Stomach (tissue), 9 donors: Measurements from ENCODE around the gene KRTAP11-1. TPM values are rescaled to one million over a fixed set of nuclear protein-coding genes. Genes with fewer than 3 reads are reported as not detected.

Experiments used
- DNase-seq, 2 donors: peaks; one replicate each; pipeline versions ENCODE4 v3.0.0 to v3.0.0-alpha.2; 2013 to 2019
- H3K27ac ChIP-seq, 5 donors: fragments of 200-600 bp in 4 of 5; sonication (generic) in 4 of 5; one replicate each; pipeline ENCODE4 v1.5.1; 2013 to 2019; ENCODE audit warnings: mild to moderate bottlenecking in 1 of 5, moderate library complexity in 1 of 5
- H3K27me3 ChIP-seq, 3 donors: fragments of 200-600 bp; sonication (generic); one replicate each; pipeline ENCODE4 v1.5.1; 2017 to 2019; ENCODE audit warnings: mixed run types in 1 of 3
- H3K36me3 ChIP-seq, 4 donors: fragments of 200-600 bp; sonication (generic); 1 replicate in 3 of 4; 2 replicates in 1 of 4; pipeline ENCODE4 v1.5.1; 2016 to 2019
- H3K4me1 ChIP-seq, 4 donors: fragments of 200-600 bp; sonication (generic); one replicate each; pipeline ENCODE4 v1.5.1; 2016 to 2019
- H3K4me3 ChIP-seq, 4 donors: fragments of 200-600 bp; sonication (generic) in 3 of 4; one replicate each; pipeline ENCODE4 v1.5.1; 2016 to 2019; ENCODE audit warnings: mild to moderate bottlenecking in 1 of 4
- H3K9me3 ChIP-seq, 4 donors: fragments of 200-600 bp; sonication (generic); one replicate each; pipeline ENCODE4 v1.5.1; 2016 to 2019
- CTCF ChIP-seq, 7 experiments: fragments of 450-650 bp in 4 of 7; fragments of 200-600 bp in 3 of 7; sonication (generic) in 3 of 7; IDR thresholded peaks; one replicate each; pipeline ENCODE4 v1.5.1; 2016 to 2019; ENCODE audit warnings: antibody characterized with exemption in 7 of 7, control low read depth in 2 of 7, mild to moderate bottlenecking in 1 of 7
- EP300 ChIP-seq: sonication (generic); formaldehyde crosslinking; IDR thresholded peaks from one replicate; pipeline ENCODE4 v1.6.1; 2017; ENCODE audit warnings: antibody characterized with exemption
- POLR2A ChIP-seq, 4 donors: fragments of 450-650 bp; IDR thresholded peaks; one replicate each; pipeline ENCODE4 v1.6.1; 2016; ENCODE audit warnings: antibody characterized with exemption in 4 of 4, control low read depth in 2 of 4, mild to moderate bottlenecking in 1 of 4, moderate library complexity in 1 of 4
- POLR2AphosphoS5 ChIP-seq, 3 donors: sonication (generic); formaldehyde crosslinking; IDR thresholded peaks; one replicate each; pipeline ENCODE4 v1.6.1; 2016; ENCODE audit warnings: antibody characterized with exemption in 3 of 3
- WGBS, 5 donors: extraction: QIAGEN DNeasy Blood & Tissue Kit in 3 of 5; methylation state at CpG; one replicate each; pipeline versions ENCODE4 v1.1.5 to v1.1.7; 2013 to 2018; 5-methylcytosine and 5-hydroxymethylcytosine counted together
- intact Hi-C: fragments of 100-400 bp; cut with DNase I; formaldehyde crosslinking; loops from one replicate; pipeline ENCODE4 v1.15.1; 2023; ENCODE audit warnings: low total_unique reads
- polyA plus RNA-seq, 3 donors: library from polyadenylated mRNA; stranded (reverse); fragments of 200-250 nt; gene quantifications; one replicate each; pipeline ENCODE4 v1.2.3, GENCODE V29; 2013
- total RNA-seq, 5 donors: library from RNA; depleted of rRNA; stranded (reverse); fragments of >200 nt; gene quantifications; one replicate each; pipeline versions ENCODE4 v1.1.0 to v1.2.3, GENCODE V29; 2014 to 2016
- donor health status: healthy with polysubstance abuse.
- donor health status: Bipolar disorder and iron deficiency.
- donor health status: healthy.

Gene KRTAP11-1
- total and polyA plus RNA-seq, 8 donors = not detected

- H3K27me3 ChIP-seq = no peaks in the 10 kb centered on the region
- no peak overlapping the region for H3K4me3 ChIP-seq
- DNase-seq = no peak
- 57 to 72% (median 65%) methylated on average over 4 of the region's 4 CpGs for whole genome bisulfite sequencing, 5 donors
- intact Hi-C loops = no loop called here
- TF ChIP-seq EP300 (no peak), POLR2A (IDR thresholded peaks at IDR 0.05) (no peak), POLR2AphosphoS5 (IDR thresholded peaks at IDR 0.05) (no peak), CTCF (IDR thresholded peaks at IDR 0.05) (no peak)
- no peaks in the 10 kb centered on the region for H3K4me1 ChIP-seq
- no peaks in the 10 kb centered on the region for H3K36me3 ChIP-seq
- H3K9me3 ChIP-seq = no peaks in the 10 kb centered on the region
- H3K27ac ChIP-seq = no peak overlapping the region
Observed at GRCh38 chr21:30900881-30901280, 19.5 kb upstream of the KRTAP11-1 start.

- TF ChIP-seq POLR2A (IDR thresholded peaks at IDR 0.05) (no peak), POLR2AphosphoS5 (IDR thresholded peaks at IDR 0.05) (no peak), CTCF (IDR thresholded peaks at IDR 0.05) (no peak), EP300 (no peak)
- Histone ChIP-seq H3K27ac (no peak overlapping the region), H3K4me3 (no peak overlapping the region), H3K4me1 (no peaks in the 10 kb centered on the region), H3K9me3 (no peaks in the 10 kb centered on the region), H3K27me3 (no peaks in the 10 kb centered on the region), H3K36me3 (no peaks in the 10 kb centered on the region)
- WGBS, 5 donors = 82 to 91% (median 84%) methylated on average over 8 of the region's 8 CpGs
- DNase-seq = no peak
- intact Hi-C loops = no loop called here
Observed at GRCh38 chr21:30882866-30883597, 1.7 kb upstream of the KRTAP11-1 start.

GRCh38 chr21:30880914-30881313 lies 466 bp downstream of the KRTAP11-1 start:
- H3K36me3 ChIP-seq = no peaks in the 10 kb centered on the region
- H3K9me3 ChIP-seq = no peaks in the 10 kb centered on the region
- H3K27me3 ChIP-seq = no peaks in the 10 kb centered on the region
- no peak overlapping the region for H3K27ac ChIP-seq
- TF ChIP-seq CTCF (IDR thresholded peaks at IDR 0.05) (no peak), POLR2AphosphoS5 (IDR thresholded peaks at IDR 0.05) (no peak), POLR2A (IDR thresholded peaks at IDR 0.05) (no peak), EP300 (no peak)
- DNase-seq = peak in 1 of 2 donors; percentile 18
- no peak overlapping the region for H3K4me3 ChIP-seq
- no peaks in the 10 kb centered on the region for H3K4me1 ChIP-seq
- WGBS, 5 donors = 67 to 85% (median 74%) methylated on average over 6 to 12 of the region's 12 CpGs
- intact Hi-C loops = no loop called here

GRCh38 chr21:30874526-30874925 lies 6.9 kb downstream of the KRTAP11-1 start:
- no peak for DNase-seq
- no peak for TF ChIP-seq EP300
- TF ChIP-seq CTCF (IDR thresholded peaks at IDR 0.05) = no peak
- no peak for TF ChIP-seq POLR2A (IDR thresholded peaks at IDR 0.05)
- no peak for TF ChIP-seq POLR2AphosphoS5 (IDR thresholded peaks at IDR 0.05)
- Histone ChIP-seq H3K36me3 (no peaks in the 10 kb centered on the region), H3K27me3 (no peaks in the 10 kb centered on the region), H3K4me3 (no peak overlapping the region), H3K4me1 (no peaks in the 10 kb centered on the region), H3K9me3 (no peaks in the 10 kb centered on the region), H3K27ac (no peak overlapping the region)
- 61 to 74% (median 70%) methylated on average over 2 of the region's 2 CpGs for WGBS, 5 donors
- intact Hi-C loops = no loop called here
